Right ventricle myocardium inferior (tissue), 1 donor: Measurements from ENCODE around the gene CD28. TPM values are rescaled to one million over a fixed set of nuclear protein-coding genes. Genes with fewer than 3 reads are reported as not detected.
A peak's percentile ranks its signal among the peaks of the same experiment; 100 is the strongest.

ENCODE experiments used
- ATAC-seq: fragments of 200-7000 bp; cut with Tn5 transposase; one replicate; pipeline ENCODE4 v1.9.1; 2020; ENCODE audit warnings: mild to moderate bottlenecking, moderate library complexity
- DNase-seq: peaks from one replicate; pipeline ENCODE4 v3.0.0; 2021; ENCODE audit errors: missing footprints
- intact Hi-C: fragments of 100-400 bp; cut with DNase I; formaldehyde crosslinking; loops from one replicate; pipeline ENCODE4 v1.11.0; 2022
- long read RNA-seq: library from polyadenylated mRNA; unstranded; transcript quantifications from one replicate; pipeline ENCODE4 v2.0.0, GENCODE V29; 2021
- total RNA-seq: library from RNA; stranded (reverse); fragmentation: NEBNext Ultra II Directional; extraction: Animal tissue kit (Norgen Biotek cat#: 25700); gene quantifications from one replicate; pipeline ENCODE4 v1.2.1, GENCODE V29; 2021
- donor health status: DM: no; HTN: yes; CAD: no; lungs with severe emphysema.

The CD28 gene
- 0.78 TPM for total RNA-seq
- long read RNA-seq = 0 reads

DNA sequence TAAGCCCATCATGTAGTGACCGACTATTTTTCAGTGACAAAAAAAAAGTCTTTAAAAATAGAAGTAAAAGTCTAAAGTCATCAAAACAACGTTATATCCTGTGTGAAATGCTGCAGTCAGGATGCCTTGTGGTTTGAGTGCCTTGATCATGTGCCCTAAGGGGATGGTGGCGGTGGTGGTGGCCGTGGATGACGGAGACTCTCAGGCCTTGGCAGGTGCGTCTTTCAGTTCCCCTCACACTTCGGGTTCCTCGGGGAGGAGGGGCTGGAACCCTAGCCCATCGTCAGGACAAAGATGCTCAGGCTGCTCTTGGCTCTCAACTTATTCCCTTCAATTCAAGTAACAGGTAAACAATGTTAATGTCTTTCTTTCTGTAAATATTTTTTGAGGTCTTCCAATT, at the start of gene CD28:
Gene CD28 (plus strand): TSS at position 237 of the 400 bp plus-strand sequence. CDS start 58 bp downstream, at position 295.
- ATAC-seq (no peak), DNase-seq (peak; percentile 73)
- intact Hi-C loops = no loop called here

DNA sequence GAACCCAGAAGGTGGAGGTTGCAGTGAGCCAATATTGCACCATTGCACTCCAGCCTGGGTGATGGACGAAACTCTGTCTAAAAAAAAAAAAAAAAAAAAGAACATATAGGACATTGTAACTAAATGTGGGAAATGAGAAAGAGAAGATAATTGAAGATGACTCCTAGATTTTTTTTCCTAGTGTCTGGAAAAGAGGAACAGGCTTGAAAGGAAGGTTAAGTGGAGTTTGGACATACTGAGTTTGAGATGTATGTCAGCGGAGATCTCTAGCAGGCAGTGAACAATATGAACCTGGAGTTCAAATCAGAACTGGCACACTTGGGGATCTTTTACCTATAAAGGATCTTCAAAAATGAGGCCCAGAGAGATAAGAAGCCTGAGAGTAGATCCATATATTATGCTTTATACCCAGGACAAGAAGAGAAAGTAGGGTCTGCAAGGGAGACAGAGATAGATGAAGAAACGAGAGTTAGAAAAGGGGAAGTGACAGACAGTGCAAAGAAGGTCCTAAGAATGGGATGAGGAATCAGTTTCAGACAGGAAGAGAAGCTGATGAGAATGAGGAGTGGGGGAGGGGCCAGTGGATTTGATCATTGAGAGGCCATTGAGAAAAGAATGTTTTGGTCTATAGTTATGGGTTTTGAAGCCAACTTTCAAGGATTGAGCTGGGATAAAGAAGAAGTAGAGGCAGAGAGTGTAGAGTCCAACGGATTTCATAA, 46.9 kb upstream of the CD28 start:
- ATAC-seq = no peak
- no peak for DNase-seq
- intact Hi-C loops = loop anchor here (10.0 kb wide), 1 partner anchor 125 kb away; the partner anchor contains the start of gene RAPH1

DNA sequence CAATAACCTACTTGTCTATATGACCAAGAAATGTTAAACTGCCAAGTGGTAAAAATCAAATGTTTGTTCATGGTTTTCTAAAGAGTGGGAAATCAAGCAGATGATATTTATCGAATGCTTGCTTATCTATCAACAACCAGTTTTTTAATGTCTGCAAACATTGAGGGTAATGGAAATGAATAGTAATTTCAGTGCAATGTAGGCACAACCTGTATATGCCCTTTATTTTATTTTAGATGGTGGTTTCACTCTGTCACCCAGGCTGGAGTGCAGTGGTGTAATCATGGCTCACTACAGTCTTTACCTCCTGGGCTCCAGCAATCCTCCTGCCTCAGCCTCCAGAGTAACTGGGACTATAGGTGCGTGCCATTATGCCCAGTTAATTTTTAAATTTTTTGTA, 46.0 kb upstream of the CD28 start:
- DNase-seq = no peak
- intact Hi-C loops = no loop called here
- ATAC-seq = no peak

DNA sequence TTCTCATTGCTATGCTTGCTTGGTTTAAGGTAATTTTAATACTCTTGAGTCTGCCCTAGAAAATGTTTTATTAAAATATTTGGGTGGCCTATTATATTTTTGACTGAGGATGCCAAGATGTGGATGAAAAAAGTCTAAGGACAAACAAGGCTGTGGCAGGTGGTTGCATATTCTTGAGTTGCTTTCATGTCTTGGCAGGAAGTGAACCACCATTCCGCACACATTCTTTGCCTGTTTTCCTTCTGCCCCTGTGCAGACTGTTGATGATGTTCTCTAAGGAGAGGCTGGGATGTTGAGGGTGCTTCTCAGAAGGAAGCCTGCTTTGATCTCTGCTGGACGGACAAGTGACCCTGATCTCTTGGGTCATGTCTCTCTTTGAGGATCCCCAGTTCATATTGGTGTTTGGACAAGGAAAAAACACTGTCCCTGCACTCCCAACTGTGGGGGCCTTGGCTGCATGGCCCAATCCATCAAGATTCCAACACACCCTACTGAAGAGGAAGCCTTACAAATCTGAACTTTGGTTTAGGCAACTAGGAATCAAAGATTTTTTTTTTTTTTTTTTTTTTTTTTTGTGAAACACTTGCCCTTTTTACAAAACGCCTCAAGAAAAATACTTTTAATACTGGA, 45.0 kb upstream of the CD28 start:
- DNase-seq (no peak), ATAC-seq (no peak)
- intact Hi-C loops = no loop called here

DNA sequence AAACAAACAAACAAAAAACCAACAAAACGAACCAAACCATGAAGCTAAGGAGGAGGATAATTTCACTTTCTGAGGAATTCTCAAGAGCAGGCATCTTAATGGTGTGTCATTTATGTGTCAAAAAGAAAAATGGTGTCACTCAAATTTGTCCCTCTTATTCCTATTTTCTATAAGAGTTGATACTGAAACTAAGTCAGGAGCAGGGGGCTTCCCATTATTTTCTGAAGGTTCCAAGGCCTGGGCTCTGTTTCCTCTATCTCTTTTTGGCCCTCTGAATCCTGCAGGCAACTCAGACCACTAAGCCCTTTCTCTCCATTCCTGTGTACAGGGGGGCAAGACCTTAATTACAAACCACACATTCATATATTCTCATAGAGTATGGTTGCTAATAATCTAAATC, 44.0 kb upstream of the CD28 start:
- DNase-seq (no peak), ATAC-seq (no peak)
- intact Hi-C loops = no loop called here

DNA sequence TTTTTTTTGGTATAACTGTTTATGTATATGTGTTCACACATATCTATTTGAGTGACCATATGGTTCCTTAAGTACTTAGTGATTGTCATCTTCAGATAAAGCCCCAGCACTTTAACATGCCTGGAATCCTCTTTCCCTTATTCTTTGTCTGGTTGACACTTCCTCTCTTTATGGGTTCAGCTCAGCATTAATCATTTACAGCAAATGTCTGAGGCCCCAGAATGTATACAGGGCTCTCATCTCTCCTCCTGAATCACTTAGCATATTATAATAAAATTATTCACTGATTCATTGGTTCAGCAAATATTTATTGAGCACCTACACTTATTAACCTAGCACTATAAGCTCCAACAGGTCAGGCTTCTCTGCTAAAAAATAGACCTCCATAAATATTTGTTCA, 43.5 kb upstream of the CD28 start:
- DNase-seq = no peak
- no peak for ATAC-seq
- intact Hi-C loops = no loop called here

DNA sequence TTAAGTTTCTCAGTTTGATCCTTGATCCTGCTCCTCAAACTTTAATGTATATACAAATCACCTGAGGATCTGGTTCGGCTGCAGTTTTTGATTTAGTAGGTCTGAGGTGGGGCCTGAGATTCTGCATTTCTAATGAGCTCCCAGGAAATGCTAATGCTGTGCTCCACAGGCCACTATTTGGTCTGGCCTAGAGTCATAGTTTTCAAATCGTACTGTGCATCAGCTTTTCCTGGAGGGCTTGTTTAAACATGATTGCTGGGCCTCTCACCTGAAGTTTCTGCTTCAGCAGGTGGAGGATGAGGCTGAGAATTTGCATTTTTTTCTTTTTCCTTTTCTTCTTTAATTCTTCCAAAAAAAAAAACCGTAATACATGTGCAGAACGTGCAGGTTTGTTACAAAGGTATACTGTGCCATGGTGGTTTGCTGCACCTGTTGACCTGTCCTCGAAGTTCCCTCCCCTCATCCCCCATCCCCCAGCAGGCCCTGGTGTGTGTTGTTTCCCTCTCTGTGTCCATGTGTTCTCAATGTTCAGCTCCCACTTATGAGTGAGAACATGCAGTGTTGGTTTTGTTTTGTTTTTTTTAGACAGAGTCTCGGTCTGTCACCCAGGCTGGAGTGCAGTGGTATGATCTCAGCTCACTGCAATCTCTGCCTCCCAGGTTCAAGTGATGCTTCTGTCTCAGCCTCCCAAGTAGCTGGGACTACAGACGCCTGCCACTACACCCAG, 42.2 kb upstream of the CD28 start:
- ATAC-seq (no peak), DNase-seq (no peak)
- intact Hi-C loops = no loop called here

DNA sequence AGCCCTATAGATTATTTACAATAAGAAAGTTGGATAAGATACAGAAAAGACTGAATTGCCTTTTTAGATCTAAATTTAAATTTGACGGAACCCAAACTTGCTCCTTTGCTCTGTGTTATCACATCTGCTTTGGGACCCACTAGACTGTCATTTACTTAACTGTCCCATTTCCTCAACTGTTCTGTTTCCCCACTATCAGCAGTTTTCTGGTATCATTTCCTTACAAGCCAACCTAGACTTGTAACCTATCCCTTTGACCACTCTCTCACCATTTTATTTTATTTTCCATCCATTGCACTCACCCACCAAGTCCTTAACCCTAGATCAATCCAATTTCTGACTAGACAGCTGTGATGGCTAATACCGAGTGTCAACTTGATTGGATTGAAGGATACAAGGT, 38.6 kb upstream of the CD28 start:
- intact Hi-C loops = no loop called here
- no peak for DNase-seq
- no peak for ATAC-seq

DNA sequence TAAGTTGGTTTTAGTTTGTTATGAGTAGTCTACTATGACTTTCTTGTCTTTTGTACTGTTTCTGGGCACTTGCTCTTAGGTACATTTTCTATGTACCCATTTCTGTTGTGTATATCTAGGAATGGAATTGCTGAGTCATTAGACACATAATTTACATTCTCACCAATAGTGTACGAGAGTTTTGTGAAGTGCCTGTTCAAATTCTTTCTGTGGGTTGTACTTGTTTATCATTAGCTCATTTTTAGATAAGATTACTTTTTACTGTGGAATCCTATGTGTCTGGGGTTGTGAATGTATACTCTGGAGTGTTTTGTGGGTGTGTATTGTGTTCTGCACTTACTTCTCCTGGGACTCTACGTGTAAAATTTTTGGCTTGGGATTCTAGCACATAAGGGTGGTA, 36.6 kb upstream of the CD28 start:
- intact Hi-C loops = no loop called here

DNA sequence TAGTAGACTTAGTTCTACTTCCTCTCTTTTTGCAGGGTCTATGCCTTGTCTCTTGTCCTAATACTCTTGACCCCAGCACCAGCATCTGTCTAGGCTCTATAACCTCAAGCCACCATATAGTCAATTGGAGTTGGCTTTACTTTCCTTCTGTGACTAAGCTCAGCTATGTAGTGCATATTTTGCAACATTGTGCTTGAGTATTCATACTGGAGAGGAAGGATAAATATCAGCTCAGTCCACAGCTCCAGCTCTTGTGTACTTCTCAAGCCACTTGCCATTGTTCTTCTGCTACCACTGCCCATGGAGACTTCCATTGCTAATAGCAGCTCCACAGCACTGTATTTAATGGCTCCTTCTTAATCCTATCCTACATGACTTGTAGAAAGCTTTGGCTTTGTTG, 35.5 kb upstream of the CD28 start:
- intact Hi-C loops = no loop called here
- ATAC-seq = no peak
- DNase-seq = no peak

More for the DNA sequence above, 36.6 kb upstream of the CD28 start:
- DNase-seq (no peak), ATAC-seq (no peak)

DNA sequence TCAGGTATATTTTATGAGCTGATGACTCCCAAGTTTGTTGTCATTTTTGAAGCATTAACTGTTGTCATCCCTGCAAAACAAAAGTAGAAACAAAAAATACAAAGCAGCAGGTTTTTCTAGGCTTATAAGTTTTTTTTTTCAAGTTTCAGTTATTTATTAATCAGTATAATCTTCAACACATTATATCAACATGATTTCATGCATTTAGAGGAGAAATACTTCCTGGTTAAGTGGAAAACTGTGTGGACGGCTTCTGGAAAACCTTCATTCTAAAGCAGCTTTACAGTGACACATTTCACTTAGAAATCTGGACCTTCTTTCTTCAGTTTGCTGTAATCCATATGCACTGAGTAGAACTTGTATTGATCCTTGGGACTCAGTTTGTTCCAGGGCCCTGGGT, 34.6 kb upstream of the CD28 start:
- DNase-seq (no peak), ATAC-seq (no peak)
- intact Hi-C loops = no loop called here

DNA sequence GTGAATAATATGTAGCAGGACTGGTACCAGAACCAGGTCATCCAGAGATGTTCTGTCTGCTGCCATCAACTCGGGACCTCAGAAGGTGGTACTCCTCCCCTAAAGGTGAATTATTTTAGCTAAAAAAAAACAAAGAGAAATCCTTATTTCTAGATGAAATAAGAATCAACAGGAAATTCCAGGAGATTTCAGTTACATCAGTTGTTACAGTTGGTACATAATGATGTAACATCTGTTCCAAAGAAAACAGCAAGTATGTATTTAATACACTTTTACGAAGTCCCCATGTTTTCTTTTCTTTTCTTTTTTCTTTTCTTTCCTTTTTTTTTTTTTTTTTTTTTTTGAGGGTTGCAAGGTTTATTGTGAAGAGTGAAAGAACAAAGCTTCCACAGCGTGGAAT, 33.6 kb upstream of the CD28 start:
- intact Hi-C loops = no loop called here
- DNase-seq (no peak), ATAC-seq (no peak)

DNA sequence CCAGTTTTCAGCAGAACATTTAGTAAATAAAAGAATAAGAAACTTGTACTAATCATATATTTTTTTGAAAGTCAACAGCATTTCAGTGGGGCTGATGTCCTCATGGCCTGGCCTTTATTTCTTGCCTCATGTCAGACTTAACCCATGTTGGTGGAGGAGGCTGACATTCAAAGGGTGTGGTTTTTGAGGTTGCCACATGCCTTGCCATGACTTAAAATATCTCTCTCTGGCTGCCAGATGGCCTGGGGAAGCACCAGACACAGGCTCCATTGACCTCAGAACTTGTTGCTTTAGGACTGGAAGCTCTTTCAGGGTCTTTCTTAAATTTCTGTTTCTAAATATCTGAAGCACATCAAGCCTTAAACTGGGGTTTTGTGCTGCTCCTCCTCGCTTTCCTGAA, 32.5 kb upstream of the CD28 start:
- intact Hi-C loops = no loop called here
- DNase-seq (no peak), ATAC-seq (peak; percentile 50)

DNA sequence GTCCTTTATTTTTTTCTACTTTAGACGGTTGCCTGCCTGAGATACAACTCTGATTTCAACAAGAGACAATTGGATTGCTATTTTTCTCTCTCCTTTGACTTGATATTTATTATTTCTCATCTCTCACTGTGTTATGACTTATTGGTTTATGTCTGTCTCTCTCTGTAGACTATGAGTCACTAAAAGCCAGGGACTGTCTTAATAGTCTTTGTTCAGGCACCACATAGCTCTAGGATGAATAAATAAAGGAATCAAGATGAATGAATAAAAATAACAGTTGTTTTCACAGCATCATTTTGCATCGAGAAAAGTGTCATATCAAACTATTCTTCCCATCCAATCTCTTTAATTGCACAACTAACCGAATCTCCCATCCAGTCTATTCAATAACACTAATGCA, 31.4 kb upstream of the CD28 start:
- ATAC-seq = no peak
- no peak for DNase-seq
- intact Hi-C loops = no loop called here

DNA sequence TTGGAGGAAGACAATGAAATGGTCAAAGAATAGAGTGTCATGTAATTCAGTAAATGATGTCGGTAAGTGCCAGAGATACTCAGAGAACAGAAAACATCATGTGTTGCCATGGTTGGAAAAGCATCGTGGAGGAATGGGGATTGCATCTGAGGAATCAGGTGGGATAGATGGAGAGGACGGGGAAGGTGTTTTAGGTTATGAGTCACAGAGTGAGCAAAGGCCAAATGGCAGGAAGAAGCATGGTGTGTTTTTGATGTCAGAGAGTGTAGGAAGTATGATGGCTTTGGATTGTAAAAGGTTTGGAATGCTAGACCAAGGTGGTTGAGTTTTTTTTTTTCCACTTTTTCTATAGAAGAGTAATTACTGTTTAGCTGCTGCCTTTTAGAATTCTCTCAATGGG, 27.5 kb upstream of the CD28 start:
- DNase-seq (no peak), ATAC-seq (no peak)
- intact Hi-C loops = no loop called here

DNA sequence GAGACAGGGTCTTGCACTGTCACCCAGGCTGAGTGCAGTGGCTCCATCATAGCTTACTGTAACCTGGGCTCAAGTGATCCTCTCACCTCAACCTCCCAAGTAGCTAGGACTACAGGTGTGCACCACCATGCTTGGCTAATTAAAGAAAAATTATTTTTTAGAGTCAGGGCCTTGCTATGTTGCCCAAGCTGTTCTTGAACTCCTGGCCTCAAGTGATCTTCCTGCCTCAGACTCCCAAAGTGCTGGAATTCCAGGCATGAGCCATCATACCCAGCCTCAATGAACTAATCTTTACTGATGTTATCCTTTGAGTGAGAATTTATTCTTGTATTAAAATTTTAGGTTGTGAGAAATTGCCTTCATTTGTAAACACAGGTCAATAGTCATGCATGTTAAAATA, 27.0 kb upstream of the CD28 start:
- DNase-seq = no peak
- intact Hi-C loops = no loop called here
- no peak for ATAC-seq

DNA sequence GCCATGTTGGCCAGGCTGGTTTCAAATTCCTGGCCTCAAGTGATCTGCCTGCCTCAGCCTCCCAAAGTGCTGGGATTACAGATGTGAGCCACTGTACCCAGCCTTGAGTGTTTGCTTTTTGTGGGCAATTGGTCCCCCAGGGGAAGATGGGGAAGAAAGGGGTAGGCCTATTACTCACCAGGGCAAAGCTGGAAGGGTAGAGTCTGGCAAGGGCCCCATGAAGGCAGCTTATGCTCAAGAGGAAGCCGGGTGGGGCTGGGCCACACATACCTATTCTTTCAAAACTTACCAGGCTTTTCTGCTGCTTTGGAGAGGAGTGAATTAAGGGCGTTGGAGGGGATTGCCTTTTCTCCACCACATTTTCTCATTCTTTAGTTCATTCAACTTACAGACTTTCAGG, 24.5 kb upstream of the CD28 start:
- intact Hi-C loops = loop anchor here (2.0 kb wide), 1 partner anchor 147 kb away; the partner anchor contains the start of gene RAPH1
- no peak for DNase-seq
- ATAC-seq = peak; percentile 17

DNA sequence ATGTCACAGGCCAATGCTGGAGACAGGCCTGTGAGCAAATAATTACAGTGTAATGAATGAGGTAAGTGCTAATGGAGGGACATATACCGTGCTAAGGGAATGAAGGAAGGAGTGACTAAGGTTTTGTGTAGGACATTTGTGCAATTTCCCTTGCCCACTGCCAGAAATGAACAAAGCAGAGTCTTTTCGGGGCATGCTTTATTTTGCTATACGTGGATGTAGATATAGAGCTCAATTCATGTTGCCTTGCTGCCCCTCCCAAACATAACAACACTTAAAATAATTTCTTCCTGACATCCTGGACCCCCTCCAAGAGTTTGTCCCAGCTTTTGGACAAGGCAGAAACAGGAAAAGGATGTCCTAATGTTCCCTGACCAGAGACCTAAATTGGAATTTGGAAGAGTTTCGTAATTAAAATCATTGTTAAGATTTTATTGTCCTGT, 23.7 kb upstream of the CD28 start:
- no peak for DNase-seq
- intact Hi-C loops = loop anchor here (2.0 kb wide), 1 partner anchor 148 kb away; the partner anchor contains the start of gene RAPH1
- peak; percentile 52 for ATAC-seq

DNA sequence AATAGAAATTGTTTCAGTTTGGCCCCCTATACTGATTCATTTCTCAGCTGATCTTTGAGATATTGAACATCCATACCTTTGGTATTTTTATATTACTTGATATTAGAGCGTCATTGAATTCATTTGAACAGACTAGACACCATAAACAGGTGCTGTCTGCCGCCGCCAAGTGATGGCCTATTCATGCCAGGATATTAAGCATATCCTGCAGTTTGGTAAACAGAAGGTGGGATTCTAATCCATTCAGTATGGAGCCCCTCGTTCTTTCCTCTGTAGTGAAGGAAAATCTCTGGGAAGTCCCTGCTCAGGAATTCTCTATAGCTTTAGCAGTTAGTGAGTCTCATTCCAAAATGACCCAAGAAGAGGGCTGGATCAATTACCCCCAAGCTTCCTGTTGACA, 23.0 kb upstream of the CD28 start:
- intact Hi-C loops = loop anchor here (2.0 kb wide), 1 partner anchor 149 kb away; the partner anchor contains the start of gene RAPH1
- no peak for ATAC-seq
- no peak for DNase-seq
